DMS153 treated with DMSO at 0.1 percent for 48 hours (cell line): ENCODE results near the gene SH3BP5L.
A peak's percentile ranks its signal among the peaks of the same experiment; 100 is the strongest.
"Not testable (repeated sequence)": the region's sequence is repeated elsewhere in the genome, so short reads cannot be mapped to it uniquely, and the experiment has no call there.

Source experiments
- DNase-seq: peaks from one replicate; lab custom pipeline; 2025; ENCODE audit not compliant: unreplicated experiment; lab: John Stamatoyannopoulos, UW

The SH3BP5L gene

DNA sequence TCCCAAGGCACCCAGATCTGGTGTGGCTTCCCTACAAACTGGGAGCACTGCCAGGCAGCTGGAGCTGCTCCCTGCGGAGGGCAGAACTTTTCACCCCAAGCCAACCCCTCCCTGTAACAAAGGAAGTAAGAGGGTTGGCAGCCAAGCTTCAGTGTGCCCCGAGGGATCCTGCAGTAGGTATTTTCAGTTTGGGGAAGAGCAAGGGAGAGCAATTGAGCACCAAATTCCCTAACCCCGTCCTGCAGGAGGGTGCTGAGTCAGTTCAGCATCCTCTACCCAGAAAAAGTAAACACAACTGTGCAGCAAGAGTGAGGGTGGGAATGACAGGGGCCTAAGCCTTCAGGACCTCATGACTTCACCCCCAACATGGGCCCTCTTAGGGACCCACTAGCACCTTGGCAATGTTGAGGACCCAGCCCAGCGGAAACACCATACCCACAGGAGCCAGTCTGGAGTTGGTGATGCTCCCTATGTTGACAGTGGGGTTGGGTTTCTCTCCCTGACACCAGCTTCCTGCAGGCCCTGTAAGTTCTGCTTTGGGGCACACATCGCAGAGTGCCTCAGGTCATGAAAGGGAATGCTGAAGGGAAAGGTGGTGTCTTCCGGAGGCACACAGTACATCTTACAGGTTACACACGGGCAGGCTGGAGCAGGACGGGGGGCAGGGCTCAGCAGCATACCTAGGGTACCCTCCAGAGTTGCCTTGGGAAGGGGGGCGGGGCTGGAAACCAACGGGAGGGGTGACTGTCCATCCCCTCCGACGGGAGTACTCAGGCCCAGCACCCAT, 14.8 kb downstream of the SH3BP5L start:
- DNase-seq = no peak

DNA sequence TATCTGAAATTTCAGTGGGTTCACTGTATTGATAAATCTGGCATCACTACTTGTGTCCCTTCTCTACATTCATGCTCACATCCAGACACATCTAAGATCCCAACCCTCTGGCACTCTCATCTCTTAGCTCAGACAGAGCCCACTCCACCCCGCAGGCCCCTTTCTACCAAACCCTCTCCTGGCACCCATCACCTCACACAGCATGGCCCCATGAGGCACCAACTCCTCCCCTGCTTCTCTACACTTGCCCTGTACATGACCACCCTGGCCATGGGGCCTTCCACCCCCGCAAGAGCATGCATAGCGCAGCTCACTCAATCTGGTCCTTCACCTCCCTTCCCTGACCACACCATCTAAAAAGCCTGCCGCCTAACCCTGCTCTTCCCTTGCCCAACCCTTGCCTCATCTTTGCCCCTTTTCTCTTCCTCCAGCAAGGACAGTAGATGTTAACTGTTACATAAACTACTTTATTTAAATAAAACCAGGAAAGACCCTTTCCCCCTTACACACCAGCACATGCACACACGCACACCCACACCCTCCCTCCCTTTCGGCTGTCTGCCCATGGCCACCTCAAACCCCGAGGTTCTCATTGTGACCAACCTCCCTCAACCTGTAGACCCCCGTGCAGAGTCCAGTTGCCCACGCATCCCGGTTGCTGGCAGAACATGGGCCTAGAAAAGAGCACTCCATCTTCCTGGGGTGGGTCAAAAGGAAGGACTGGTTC, 15.6 kb downstream of the SH3BP5L start:
- DNase-seq = no peak

DNA sequence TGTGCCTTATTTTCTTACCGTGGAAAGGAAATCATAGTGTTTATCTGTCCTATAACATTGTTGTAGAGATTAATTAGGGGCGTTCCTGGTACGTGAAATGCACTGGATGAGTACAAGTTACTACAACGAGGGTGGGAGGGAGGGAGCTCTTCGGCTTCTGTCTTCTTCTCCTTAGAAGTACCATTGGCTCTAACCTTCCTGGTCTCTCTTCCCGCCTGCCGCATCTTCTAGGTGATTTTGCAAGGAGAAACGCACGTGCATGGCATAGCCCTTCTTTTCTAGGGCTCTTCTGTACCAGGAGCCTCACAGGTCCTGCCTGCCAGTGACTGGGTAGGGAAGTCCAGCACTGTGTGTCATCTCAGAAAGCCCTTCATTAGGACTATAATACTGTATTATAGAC, 16.8 kb downstream of the SH3BP5L start:
- no peak for DNase-seq

DNA sequence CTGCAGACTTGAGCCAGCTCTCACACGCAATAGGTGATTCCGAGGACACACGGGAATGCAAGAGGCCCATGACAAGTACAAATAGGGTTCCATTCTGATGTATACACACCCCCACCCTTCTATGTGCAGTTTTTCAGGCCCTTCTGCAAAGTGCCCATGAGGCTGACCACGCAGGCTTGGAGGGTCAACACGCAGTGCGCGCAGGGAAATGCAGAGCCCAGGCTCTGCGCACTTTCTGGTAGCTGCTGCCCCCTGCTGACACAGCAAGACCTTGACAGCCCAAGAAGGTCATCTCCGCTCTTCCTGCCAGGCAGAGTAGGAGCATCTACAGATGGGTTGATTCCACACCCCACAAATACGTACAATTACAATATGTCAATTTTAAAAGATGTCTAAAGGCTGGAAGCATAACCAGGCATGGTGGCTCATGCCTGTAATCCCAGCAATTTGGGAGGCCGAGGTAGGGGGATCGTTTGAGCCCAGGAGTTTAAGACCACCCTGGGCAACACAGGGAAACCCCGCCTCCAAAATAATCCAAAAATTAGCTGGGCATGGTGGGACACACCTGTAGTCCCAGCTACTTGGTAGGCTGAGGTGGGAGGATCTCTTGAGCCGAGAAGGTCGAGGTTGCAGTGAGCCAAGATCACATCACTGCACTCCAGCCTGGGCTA, 18.5 kb downstream of the SH3BP5L start:
- DNase-seq = peak; percentile 39

DNA sequence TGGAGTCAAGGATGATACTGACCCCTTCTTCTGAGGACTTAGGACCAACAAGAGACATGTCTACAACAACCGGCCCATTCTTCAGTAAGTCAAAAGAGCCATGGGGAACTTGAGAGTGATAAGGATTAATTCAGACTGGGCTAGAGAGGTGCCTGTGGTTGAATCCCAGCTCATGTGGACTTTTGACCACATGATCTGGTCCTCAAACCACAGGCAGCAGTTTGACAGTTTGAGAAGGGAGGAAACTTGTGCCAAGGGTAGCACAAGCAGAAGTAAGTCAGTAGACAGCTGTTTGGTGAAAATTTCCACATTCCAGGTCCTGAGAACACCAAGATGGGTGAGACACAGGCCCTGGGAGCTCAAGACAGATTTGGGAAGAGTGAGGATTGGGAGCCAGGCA, 19.8 kb downstream of the SH3BP5L start:
- no peak for DNase-seq

DNA sequence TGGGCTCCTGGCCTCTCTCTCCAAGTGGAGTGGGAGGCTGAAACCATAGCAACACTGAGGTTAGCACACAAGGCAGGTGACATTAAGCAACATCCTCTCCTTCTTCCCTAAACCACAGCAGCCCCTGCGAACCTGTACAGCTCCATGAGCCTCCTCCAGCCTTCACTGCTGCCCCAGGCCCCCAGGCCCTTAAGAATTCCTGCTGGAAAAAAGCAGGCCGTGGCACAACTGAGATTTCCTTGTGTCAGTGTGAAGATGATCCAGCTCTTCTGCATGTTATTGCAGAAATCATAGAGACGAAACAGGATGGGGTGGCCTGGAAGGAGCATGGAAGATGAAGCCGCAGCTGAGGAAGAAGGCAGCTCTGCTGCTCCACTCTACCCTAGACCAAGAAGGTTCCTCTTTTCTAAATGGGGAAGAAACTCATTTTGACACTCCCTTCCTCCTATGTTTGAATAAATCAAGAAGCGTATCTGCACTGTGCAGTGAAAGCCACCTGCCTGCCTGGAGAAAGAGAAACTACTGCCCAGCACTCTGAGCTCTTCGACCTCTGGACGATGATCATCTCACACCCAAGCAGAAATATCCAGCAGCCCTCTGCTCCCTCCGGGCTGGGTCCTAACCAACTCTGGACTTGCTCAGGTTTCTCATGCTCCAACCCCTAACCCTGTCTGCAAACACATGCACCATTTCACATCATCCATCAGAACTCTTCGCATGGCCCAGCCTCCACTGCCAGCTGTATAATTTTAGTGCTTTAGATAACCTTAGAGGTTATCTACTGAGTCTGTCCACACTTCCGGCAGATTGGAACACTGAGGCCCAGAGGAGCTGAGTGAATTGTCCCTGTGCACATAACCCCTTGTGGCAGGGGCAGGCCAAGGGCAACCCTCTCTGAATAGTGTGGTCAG, 20.7 kb downstream of the SH3BP5L start:
- DNase-seq = no peak

DNA sequence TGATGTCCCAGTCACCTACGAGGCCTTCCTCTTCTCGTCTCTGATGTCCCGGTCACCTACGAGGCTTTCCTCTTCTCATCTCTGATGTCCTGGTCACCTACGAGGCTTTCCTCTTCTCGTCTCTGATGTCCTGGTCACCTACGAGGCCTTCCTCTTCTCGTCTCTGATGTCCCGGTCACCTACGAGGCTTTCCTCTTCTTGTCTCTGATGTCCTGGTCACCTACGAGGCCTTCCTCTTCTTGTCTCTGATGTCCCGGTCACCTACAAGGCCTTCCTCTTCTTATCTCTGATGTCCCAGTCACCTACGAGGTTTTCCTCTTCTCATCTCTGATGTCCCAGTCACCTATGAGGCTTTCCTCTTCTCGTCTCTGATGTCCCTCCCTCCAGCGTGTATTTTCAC, 22.2 kb downstream of the SH3BP5L start:
- DNase-seq = not testable (repeated sequence)

DNA sequence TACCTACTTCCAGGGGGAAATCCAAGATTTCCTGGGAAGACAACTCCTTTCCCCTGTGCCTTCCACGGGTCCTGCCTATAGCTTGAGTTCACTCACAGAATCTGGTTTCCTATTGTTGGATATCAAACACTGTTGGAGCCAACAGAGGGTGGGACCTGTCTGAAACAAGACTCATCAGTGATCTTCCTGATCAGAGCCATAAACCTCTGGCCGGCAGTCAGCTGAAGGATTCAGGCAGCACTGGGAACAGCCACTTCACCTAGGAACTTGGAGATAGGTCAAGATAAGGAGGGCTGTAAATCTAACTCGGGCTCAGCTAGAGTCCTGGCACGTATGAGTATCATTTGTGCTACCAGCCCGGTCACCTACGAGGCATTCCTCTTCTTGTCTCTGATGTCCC, 23.3 kb downstream of the SH3BP5L start:
- no peak for DNase-seq

DNA sequence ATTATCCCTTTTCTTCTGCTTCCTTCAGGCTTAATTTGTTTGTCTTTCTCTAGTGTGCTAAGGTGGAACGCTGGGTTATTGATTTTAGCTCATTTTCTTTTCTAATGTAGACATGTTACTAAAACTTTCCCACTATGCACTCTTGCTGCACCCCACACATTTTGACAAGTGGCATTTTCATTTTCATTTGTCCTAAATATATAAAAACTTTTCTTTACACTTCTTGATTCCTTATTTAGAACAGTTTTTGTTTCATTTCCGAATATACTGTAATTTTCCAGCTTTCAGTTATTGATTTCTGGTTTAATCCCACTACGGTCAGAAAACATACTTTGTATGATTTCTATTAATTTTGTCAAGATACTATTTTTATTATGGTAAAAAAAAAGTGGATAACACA, 25.3 kb downstream of the SH3BP5L start:
- no peak for DNase-seq

DNA sequence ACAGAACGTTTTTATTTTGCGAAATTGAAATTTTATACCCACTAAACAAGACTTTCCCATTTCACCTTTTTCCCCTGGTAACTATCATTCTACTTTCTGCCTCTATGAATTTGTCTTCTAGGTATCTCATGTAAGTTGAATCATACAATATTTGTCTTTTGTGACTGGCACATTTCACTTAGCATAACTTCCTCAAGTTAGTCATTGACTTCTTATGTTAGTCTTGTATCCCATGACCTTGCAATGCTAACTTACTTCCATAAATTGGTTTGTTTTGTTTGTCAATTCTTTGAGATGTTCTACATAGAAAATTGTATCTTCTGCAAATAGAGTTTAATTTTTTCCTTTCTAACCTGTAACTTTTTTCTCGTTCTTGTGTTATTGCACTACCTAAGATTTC, 26.9 kb downstream of the SH3BP5L start:
- DNase-seq = no peak

DNA sequence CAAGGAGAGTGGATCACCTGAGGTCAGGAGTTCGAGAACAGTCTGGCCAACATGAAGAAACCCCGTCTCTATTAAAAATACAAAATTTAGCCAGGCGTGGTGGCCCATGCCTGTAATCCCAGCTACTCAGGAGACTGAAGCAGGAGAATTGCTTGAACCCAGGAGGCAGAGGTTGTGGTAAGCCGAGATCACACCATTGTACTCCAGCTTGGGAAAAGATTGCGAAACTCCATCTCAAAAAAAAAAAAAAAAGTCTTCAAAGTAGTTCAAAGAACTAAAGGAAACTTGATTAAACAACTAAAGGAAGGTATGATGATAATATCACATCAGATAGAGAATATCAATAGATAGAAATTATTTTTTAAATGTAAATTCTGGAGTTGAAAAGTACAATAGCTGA, 31.1 kb downstream of the SH3BP5L start:
- DNase-seq = not testable (repeated sequence)

DNA sequence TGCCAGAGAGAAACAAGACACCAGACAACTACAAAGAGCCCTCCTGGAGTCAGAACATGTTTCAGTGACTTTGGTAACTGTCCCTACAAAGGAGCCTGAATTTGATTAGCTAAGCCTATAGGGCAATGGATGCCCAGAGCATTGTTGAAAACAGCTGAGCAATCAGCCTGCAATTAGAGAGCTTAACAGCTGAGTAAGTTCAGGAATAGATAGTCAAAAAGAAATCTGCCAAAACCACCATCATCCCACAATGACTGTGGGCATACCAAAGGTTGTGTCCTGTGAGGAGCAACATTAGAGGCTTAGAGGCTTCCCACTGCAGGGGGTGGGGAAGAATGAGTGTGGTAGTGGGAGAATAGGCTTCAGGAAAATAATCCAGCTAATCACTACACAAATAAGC, 32.1 kb downstream of the SH3BP5L start:
- no peak for DNase-seq

DNA sequence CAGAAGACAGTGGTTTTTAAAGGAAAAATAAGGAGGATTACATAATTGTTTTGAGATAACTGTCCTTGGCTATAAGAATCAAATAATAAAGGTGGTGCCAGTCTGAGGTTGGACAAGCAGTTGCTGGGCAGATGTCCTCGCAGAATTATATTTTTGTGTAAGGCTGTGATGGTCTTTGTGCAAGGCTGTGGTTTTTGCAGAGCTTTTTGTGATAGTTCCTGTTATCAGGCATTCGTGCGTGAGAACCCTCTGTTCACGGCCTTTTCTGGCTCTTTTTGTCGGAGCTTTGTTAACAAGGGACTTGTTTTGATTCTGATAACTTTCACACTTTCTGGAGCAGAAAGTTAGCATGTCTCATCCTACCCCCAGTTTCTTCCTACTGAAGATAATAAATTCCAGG, 33.4 kb downstream of the SH3BP5L start:
- no peak for DNase-seq

DNA sequence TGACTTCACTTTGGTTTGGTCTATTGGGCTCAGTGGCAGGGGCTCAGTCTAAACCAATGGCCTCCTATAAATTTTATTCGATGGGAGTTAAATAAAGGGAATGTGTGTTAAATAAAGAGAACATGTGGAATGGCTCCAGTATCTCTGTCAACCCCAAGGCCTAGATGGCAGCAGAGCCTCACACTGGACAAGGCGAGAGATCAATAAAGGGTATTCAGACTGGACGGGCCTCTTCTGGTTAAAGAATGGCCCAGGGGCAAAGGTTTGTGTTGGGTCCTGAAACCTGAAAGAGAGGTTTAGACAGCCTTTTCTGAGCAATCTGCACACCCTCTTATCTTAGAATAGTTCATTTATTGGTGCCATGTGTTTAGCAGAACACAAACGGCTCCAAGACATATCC, 34.7 kb downstream of the SH3BP5L start:
- no peak for DNase-seq

DNA sequence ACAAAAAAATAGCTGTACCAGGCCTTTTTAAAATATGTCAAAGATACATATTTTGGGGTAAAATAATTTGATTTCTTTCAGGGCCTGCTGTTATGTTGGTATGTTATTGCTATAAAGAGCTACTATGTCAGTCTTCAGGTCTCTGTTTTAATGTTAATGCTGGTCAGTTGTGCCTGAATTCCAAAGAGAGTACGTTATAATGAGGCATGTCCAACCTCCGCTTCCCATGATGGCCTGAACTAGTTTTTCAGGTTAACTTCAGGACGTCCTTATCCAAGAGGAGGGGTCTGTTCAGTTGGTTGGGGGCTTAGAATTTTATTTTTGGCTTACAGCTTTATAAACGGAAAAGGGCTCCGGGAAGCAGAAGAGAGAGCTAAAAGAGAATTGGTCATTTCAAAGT, 35.3 kb downstream of the SH3BP5L start:
- no peak for DNase-seq

DNA sequence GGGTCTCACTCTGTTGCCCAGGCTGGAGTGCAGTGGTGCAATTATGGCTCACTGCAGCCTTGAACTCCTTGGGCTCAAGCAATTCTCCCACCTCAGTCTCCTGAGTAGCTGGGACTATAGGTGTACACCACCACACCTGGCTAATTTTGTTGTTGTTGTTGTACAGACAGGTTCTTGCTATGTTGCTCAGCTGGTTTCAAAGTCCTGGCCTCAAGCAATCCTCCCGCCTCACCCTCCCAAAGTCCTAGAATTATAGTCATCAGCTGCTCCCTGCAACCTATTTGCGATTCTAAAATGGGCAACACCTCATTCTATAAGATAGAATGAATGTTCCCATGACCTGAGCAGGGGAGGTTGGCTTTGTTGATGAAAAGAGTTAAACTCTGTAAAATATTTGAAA, 36.4 kb downstream of the SH3BP5L start:
- DNase-seq = not testable (repeated sequence)

DNA sequence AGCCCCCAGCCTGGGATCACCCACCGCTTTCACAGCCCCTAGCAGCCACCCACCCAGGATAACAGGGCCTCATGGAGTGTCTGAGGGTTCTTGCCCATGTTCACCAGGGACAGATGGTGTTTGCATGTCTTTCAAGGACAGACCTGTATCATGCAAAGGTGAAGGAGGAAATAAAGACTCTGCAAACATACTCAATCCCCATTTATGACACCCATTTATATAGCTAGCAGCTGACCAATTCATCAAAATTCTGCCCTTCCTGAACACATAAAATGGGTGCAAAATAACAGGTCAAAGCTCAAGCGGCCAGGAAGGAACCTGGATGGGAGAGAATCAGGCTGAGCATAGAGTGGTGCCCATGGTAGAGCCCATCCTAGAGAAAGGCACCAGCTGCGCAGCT, 37.4 kb downstream of the SH3BP5L start:
- no peak for DNase-seq

DNA sequence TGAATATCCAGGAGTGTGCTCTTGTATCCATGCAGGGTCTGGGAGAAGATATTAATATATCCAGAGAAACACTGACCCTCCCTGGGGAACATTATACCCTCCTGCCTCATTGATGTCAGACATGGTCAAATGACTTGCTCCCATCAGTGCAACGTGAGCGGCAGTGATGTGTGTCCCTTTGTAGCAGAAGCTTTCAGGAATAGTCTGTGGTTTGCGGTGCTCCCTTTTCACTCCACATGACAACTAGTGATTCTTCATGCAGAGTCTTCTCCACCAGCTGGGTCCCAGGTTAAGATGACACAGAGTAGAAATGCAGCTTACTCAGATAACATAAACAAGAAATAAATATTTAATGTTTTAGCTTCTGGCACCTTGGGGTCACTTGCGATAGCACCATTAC, 38.3 kb downstream of the SH3BP5L start:
- no peak for DNase-seq

DNA sequence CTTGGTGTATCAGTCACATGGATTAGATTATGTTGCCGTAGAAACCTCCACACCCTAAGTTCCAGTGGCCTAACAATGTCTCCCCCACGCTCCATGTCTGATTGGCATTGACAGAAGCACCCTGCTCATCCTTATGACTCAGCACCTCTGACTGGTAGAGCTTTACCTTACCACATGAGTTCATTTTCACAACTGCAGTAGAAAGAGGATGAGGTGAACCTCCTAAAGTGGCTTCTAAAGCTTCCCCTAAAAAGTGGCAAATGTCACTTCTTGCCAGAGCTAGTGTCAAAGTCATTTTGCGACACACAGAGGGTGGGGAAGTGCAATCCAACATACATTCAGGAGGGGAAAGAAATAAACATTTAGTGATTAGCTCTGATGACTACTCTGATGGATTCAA, 39.6 kb downstream of the SH3BP5L start:
- no peak for DNase-seq

DNA sequence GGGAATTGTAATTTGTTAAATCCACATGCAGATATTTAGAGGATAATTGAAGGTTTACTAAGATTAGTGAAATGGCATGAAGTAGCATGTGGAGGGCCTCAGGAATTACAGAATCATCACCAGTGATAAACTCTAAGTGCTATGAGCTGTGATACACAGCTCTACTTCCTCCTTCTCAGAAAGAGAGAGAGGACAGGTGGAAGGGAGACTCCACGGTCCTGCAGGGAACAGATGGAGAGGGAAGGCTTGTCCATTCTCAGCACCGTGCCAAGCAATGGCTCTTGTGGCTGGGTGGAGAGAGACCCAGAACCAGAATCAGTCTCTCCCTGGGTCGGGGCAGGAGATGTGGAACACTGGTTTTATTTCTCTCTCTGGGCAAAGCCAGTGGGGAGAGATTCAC, 42.3 kb downstream of the SH3BP5L start:
- no peak for DNase-seq
